HG03432 (cell line): ENCODE measurements around the gene FAM210A.
"Not testable (repeated sequence)": the region's sequence is repeated elsewhere in the genome, so short reads cannot be mapped to it uniquely, and the experiment has no call there.

Source experiments
- ATAC-seq: cut with Tn5 transposase; IDR thresholded peaks from one replicate; pipeline ENCODE4 v1.9.1; 2021; ENCODE audit warnings: mild to moderate bottlenecking, moderate library complexity; ENCODE audit not compliant: unreplicated experiment

FAM210A gene

GRCh38 chr18:13703899-13704298 is 22.5 kb downstream of the FAM210A start:
- ATAC-seq: no peak

DNA sequence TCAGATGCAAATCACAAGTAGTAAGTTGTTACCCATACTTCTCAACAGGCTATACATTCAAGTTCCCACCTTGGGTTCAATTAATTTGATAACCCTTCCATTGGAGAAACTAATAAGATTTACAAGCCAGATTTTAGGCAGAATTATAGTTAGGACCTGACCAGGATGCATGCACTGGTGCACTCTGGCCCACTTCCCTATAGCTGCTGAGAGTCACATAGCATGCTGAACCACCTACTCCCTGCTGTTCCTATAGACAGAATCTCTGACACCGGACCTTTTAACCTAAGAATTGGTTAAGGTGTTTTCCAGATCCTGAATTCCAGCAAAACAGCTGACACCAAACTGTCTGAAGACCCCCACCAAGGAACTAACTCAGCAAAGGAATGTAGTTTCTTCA is 26.2 kb downstream of the FAM210A start:
- ATAC-seq: no peak

DNA sequence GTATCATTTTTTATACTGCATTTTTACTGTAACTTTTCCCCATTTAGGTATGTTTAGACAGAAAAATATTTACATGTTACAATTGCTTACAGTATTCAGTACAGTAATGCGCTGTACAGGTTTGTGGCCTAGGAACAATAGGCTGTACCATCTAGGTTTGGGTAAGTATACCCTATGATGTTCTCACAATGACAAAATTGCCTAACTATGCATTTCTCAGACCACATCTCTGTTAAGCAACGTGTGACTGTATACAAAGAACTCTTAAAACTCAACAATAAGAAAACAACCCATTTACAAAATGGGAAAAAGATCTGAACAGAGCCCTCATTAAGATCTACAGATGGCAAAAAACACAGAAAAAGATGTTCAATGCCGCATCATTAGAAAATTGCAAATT is 29.4 kb downstream of the FAM210A start:
- no peak for ATAC-seq

DNA sequence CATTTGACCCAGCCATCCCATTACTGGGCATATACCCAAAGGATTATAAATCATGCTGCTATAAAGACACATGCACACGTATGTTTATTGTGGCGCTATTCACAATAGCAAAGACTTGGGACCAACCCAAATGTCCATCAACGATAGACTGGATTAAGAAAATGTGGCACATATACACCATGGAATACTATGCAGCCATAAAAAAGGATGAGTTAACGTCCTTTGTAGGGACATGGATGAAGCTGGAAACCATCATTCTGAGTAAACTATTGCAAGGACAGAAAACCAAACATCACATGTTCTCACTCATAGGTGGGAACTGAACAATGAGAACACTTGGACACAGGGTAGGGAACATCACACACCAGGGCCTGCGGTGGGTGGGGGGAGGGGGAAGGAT is 31.0 kb downstream of the FAM210A start:
- not testable (repeated sequence) for ATAC-seq

DNA sequence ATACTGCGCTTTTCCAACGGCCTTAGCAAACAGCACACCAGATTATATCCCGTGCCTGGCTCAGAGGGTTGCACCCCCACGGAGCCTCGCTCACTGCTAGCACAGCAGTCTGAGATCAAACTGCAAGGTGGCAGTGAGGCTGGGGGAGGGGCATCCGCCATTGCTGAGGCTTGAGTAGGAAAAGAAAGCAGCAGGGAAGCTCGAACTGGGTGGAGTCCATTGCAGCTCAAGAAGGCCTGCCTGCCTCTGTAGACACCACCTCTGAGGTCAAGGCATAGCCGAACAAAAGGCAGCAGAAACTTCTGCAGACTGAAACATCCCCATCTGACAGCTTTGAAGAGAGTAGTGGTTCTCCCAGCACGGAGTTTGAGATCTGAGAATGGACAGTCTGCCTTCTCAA is 36.3 kb downstream of the FAM210A start:
- ATAC-seq: not testable (repeated sequence)

DNA sequence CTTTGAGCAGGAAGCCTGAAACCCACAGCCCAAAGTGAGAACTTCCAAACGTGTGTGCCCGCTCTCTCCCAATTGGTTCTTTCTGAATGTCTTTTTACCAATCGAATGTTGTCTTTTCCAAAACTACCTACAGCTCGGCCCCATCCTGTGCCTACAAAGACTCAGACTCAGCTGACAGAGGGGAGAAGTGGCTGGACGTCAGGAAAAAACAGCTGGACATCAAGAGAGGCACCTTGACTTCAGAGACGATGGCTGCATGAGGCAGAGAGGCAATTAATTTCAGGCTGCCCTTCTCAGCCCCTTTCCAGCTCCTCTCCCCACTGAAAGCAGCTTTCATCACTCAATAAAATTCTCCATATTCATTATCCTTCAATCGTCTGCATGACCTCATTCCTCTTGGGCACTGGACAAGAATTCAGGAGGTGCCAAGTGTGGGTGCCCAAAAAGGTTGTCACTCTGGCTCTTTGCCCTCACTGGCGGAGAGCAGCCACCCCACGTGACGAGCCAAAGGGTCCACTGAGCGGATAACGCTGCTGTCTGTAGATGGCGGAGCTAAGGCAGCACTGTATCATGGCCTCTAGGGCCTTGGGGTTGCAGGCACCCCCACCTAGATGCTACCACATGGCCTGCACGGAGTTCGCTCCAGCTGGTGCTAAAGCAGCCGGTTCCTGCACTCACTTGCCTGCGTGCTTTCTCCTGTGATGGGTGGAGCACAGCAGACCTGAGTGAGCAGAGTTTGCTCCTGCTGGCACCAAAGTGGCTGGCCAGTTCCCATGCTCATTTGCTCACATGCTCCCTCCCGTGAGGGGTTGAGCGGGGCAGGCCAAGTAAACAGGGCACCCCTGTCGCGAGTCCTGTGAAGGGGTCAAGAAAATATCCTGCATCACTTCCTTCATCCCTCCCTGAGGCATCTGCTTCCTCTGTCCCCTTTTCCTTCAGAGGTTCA is 37.9 kb downstream of the FAM210A start:
- no peak for ATAC-seq

DNA sequence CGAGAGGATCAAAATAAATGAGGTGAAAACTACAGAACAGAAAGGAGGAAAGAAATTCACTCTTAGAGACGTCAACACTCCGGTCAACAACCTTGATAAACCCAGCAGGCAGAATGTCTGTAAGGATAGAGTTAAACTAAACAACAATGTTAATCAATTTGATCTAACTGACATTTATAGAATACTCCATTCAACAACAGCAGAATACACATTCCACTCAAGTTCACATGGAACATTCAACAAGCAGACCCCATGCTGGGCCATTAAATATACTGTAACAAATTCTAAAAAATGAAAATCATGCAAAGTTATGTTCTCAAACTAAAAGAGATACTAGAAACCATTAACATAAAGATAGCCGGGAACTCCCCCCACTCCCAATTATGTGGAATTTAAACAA is 41.8 kb downstream of the FAM210A start:
- ATAC-seq: no peak

DNA sequence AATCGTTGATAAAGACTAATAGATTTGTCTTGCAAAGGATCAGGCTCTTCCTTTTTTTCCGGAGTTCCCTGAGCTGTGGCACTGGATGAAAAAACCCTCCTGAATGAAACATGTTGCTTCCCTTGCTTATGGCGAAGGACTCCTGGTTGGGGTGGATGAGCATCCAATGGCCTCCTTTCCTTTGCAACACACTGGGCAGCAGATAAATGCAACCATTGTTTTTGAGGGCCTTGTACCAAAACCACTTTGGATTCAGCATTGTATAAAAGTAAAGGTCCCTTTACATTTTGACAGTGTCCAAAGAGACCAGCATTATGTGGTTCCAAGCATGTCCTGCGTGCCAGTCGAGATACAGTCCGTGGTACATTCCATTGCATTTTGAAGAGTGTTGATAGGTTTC is 44.7 kb downstream of the FAM210A start:
- ATAC-seq: no peak

DNA sequence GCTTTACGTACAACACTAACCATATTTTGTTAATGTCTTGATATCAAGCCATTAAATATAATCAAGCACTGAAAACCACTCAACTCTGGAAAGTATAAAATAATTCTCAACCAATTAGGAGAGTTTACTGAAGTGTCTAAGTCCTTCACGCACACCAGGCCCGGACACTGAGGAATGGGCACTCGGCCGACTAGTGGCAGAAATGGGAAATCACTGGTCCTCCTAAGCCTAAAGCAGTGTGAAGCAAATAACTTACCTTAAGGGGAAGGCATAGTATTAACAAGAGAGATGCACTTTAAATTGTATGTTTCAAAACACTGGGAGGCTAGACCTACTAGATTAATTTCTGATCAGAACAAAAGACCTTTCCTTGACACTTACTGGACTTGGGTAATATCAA is 45.7 kb downstream of the FAM210A start:
- ATAC-seq: no peak

DNA sequence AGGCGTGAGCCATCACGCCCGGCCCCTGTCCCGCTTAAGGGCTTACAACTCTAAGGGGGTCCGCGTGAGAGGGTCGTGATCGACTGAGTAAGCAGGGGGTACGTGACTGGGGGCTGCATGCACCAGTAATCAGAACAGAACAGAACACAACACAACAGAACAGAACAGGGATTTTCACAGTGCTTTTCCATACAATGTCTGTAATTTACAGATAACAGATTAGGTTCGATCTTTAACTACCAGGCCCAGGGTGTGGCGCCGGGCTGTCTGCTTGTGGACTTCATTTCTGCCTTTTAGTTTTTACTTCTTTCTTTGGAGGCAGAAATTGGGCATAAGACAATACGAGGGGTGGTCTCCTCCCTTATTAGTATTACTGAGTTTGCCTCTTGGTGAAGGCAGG is 49.0 kb downstream of the FAM210A start:
- not testable (repeated sequence) for ATAC-seq

DNA sequence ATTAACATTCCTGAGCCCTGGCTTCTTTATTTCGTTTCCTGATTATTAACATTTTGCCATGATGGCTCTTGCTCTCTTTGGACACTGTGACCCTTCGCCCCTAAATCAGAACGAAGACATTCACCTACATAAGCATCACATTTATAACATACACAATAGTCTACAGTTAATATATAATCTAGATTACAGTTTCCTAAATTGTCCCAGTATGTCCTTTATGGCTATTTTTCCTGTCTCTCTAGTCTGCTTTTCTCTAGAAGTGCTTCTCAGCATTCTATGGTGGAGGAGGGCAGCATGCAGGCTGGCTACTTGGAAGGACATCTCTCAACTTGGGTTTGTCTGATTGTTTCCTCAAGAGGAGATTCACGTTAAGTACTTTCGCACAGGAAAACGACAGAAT is 49.9 kb downstream of the FAM210A start:
- ATAC-seq: no peak

- ATAC-seq: no peak
Observed at GRCh38 chr18:13672657-13673056, 53.7 kb downstream of the FAM210A start.

- ATAC-seq: no peak
Observed at GRCh38 chr18:13661779-13662256, 64.5 kb downstream of the FAM210A start.

DNA sequence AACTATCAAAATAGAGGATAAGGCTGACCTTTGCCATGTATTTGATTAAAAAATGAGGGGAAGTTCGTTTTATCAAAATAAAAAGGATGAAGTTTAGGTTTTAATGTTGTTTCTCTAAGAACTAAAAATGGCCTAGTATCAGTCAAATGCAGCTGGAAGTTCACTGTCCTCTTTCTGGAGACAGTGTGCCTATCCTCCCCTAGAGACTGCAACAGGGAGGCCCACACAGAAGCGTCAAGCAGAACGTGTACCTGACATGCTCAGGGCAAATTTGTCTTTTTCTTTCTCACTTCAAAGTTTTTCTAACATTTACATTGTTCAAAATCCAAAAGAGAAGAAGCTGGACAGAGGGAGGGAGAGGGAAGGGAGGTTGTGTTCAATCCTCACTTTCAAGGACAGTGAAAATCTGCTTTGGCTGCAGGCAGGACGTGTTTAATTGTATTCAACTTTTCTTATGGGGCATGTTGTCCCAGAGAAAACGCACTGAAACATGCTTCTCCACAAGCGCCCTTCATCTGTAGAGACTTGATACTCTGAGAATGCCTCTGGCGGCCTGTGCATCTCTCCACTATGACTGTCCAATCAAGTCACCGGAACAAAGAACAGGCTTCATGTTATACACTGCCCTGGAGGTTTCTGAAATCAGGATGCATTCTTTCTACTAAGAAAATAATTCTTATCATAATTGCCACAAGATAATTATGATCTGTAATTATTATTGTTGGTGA is 65.1 kb downstream of the FAM210A start:
- no peak for ATAC-seq

DNA sequence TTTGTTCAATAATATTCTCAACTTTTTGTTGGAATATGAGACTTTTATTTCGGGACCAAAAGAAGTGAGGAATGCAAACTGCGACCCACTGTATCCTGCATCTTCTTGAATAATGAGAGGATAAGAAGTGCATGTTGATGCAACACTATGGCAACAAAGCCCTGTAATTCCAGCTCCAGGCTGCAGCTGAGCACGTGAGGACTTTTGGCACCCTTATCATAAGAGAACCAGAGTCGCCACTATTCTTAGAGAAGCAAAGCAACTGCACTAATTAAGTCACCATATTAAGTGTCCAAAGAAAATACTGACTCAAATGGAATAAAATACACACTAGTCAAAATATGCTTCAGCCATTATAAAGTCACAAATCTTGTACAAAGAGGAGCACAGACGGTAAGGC is 65.8 kb downstream of the FAM210A start:
- no peak for ATAC-seq

DNA sequence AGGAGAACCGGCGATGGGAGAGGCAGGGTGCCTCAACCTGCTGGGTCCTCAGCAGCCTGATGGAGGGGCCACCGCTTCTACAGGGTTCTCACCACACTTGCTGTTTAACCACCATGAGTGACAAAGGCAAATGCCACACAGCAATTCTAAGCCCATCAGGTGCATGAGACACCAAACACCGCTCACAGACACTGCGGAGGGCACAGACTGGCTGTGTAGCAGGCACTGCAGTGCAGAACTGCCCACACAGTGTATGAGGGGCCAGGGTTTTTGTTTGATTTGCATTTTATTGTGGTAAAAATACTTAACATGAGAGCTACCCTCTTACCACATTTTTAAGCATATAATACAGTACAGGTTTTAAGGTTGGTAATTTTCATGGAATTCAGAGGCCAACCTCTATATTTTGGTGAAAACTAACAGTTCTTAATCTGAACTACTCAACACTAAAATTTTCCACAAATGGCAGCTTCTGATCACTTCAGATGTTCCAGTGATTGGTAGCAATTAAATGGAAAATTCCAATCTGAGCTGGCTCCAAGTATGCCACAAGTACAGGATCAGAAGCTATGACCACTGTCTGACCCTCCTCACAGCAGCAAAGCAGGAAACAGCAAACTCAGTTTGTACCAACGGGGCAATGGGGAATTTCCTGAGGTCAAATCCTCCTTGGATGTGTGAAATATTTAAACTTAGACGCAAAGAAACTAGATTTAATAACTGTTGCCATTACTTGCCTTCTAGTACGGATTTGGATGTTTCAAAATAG is 67.7 kb downstream of the FAM210A start:
- no peak for ATAC-seq

- ATAC-seq: no peak
Observed at GRCh38 chr18:13657974-13658373, 68.4 kb downstream of the FAM210A start.

DNA sequence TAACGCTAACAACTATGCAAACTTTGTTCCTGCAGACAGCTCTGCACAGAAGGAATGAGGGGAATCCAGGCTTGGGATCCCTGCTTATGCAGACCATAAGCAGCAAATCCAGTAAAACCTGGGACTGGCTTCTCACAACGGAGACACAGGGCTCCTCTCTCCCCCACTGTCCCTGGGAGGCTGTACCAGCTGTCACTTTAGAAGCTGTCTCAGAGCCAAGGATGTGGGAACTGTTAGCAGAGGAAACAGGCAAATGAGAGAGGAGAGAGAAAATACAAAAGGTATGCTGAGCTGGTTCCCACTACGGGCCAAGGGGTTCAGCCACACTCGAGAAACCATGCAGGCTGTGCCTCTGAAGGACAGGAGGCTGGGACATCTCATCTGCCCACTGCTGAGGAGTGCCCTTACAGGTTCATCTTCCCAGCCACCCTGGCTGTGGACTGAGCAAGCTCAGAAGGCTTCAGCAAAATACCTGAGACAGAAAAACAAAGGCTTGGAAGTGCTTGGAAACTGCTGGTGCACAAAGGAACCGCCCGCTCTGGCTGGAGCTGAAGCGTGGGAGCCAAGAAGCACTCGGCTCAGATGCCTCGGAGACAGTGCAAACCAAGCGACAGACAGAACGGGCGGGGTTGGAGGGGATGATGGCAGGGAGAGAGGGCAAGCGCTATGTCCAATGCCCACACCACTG is 72.5 kb downstream of the FAM210A start:
- ATAC-seq: no peak

- ATAC-seq: no peak
Observed at GRCh38 chr18:13649397-13650390, 76.7 kb downstream of the FAM210A start.
